HCT116 (cell line): ENCODE results near the gene PROX2. TPM values are rescaled to one million over a fixed set of nuclear protein-coding genes. Genes with fewer than 3 reads are reported as not detected.

Experiments used
- ATAC-seq: fragments of 200-7000 bp; cut with Tn5 transposase; 2 replicates; pipeline ENCODE4 v1.9.1; 2020; ENCODE audit warnings: mild to moderate bottlenecking, moderate library complexity
- BruUV-seq: library from RNA; stranded (reverse); fragments of 400-500 nt; replicated peaks from 2 replicates; lab custom pipeline; 2021; lab: Mats Ljungman, UMichigan
- CTCF ChIA-PET: fragments of 300-600 bp; sonication (Branson Sonifier 250); formaldehyde crosslinking; loops from one replicate; lab custom pipeline; 2021; ENCODE audit warnings: antibody characterized with exemption; lab: Charles Lee
- POLR2A ChIA-PET: fragments of 300-600, 350-600 bp; sonication (Branson Sonifier 250); formaldehyde crosslinking; loops from one replicate; lab custom pipeline; 2021; ENCODE audit warnings: antibody characterized with exemption; lab: Charles Lee
- RAD21 ChIA-PET, 2 experiments: fragments of 300-600 bp; sonication (Branson Sonifier 250); formaldehyde crosslinking; loops; one replicate each; lab custom pipeline; 2023; ENCODE audit warnings: low total read pairs in 2 of 2; ENCODE audit not compliant: uncharacterized antibody in 2 of 2, unreplicated experiment in 2 of 2, low non-redundant PET in 1 of 2; lab: Charles Lee
- DNase-seq: peaks from one replicate; pipeline ENCODE4 v3.0.0-alpha.2; 2010; ENCODE audit warnings: low read depth, low spot score
- H2AFZ ChIP-seq: fragments of 200-600 bp; shearing (Covaris generic), sonication (generic); 2 replicates; pipeline ENCODE4 v1.6.1; 2017; ENCODE audit warnings: low read depth, mixed run types, mixed read lengths, antibody characterized with exemption, low read length; ENCODE audit not compliant: poor library complexity, severe bottlenecking
- H3K27ac ChIP-seq: 2 replicates; pipeline ENCODE4 v1.5.1; 2012; ENCODE audit warnings: low read depth, low read length
- H3K27me3 ChIP-seq: fragments of 200-600 bp; sonication (generic); 2 replicates; pipeline ENCODE4 v1.6.1; 2016; ENCODE audit warnings: mixed run types, low read length, mixed read lengths; ENCODE audit not compliant: insufficient read depth
- H3K36me3 ChIP-seq, 2 experiments: fragments of 200-500 bp in 1 of 2; fragments of 200-600 bp in 1 of 2; sonication (Bioruptor generic) in 1 of 2; sonication (generic) in 1 of 2; 2 replicates each; pipeline versions ENCODE4 v1.5.1 to v1.6.1; 2014 to 2016; ENCODE audit warnings: low read length in 2 of 2, inconsistent platforms in 1 of 2, mixed read lengths in 1 of 2, mixed run types in 1 of 2; ENCODE audit not compliant: insufficient read depth in 2 of 2, control insufficient read depth in 1 of 2
- H3K4me1 ChIP-seq, 2 experiments: fragments of 200-600 bp in 1 of 2; sonication (generic) in 1 of 2; 2 replicates each; pipeline versions ENCODE4 v1.5.1 to v1.6.1; 2012 to 2017; ENCODE audit warnings: low read length in 2 of 2, inconsistent platforms in 1 of 2, mild to moderate bottlenecking in 1 of 2, mixed read lengths in 1 of 2, mixed run types in 1 of 2, moderate library complexity in 1 of 2; ENCODE audit not compliant: insufficient read depth in 2 of 2, control insufficient read depth in 1 of 2
- H3K4me2 ChIP-seq: fragments of 200-600 bp; sonication (generic); 2 replicates; pipeline ENCODE4 v1.6.1; 2017; ENCODE audit warnings: mixed run types, low read length, mixed read lengths
- H3K4me3 ChIP-seq, 2 experiments: fragments of 200-600 bp in 1 of 2; sonication (generic) in 1 of 2; replicated peaks in 1 of 2; 2 replicates each; pipeline ENCODE4 v1.5.1; 2011 to 2016; ENCODE audit warnings: low read length in 2 of 2, control low read depth in 1 of 2, low read depth in 1 of 2, mild to moderate bottlenecking in 1 of 2, mixed read lengths in 1 of 2, mixed run types in 1 of 2
- H3K79me2 ChIP-seq: fragments of 200-600 bp; sonication (generic); 2 replicates; pipeline ENCODE4 v1.6.1; 2017; ENCODE audit warnings: mild to moderate bottlenecking, mixed run types, low read length, moderate library complexity, mixed read lengths; ENCODE audit not compliant: insufficient read depth
- H3K9ac ChIP-seq: fragments of 200-600 bp; sonication (generic); 2 replicates; pipeline ENCODE4 v1.6.1; 2016; ENCODE audit warnings: low read length, mixed read lengths
- H3K9me2 ChIP-seq: fragments of 200-600 bp; sonication (generic), shearing (Covaris generic); 2 replicates; pipeline ENCODE4 v1.6.1; 2017; ENCODE audit warnings: mixed run types, mild to moderate bottlenecking, moderate library complexity; ENCODE audit not compliant: insufficient read depth
- H3K9me3 ChIP-seq, 2 experiments: fragments of 200-500 bp in 1 of 2; fragments of 200-600 bp in 1 of 2; sonication (Bioruptor generic) in 1 of 2; sonication (generic) in 1 of 2; 2 replicates each; pipeline ENCODE4 v1.6.1; 2014 to 2017; ENCODE audit warnings: low read length in 2 of 2, mixed read lengths in 2 of 2, inconsistent platforms in 1 of 2, low read depth in 1 of 2, mild to moderate bottlenecking in 1 of 2, mixed run types in 1 of 2, moderate library complexity in 1 of 2; ENCODE audit not compliant: control insufficient read depth in 1 of 2, insufficient read depth in 1 of 2
- H4K20me1 ChIP-seq: fragments of 200-600 bp; sonication (generic), shearing (Covaris generic); 2 replicates; pipeline ENCODE4 v1.6.1; 2017; ENCODE audit warnings: mixed run types, mild to moderate bottlenecking, moderate library complexity; ENCODE audit not compliant: insufficient read depth
- CBX3 ChIP-seq: IDR thresholded peaks from 2 replicates; pipeline ENCODE4 v1.6.1; 2012; ENCODE audit warnings: low read depth
- EZH2 ChIP-seq: fragments of 200-600 bp; sonication (generic); IDR thresholded peaks from 2 replicates; pipeline ENCODE4 v1.6.1; 2017; ENCODE audit warnings: antibody characterized with exemption, mixed run types
- EZH2phosphoT487 ChIP-seq: fragments of 200-600 bp; IDR thresholded peaks from 2 replicates; pipeline ENCODE4 v1.6.1; 2018; ENCODE audit warnings: antibody characterized with exemption, borderline replicate concordance
- POLR2A ChIP-seq: IDR thresholded peaks from 2 replicates; pipeline ENCODE4 v1.7.0; 2011; ENCODE audit warnings: borderline replicate concordance; ENCODE audit not compliant: insufficient read depth, insufficient read length; ENCODE audit errors: extremely low read depth
- RAD21 ChIP-seq: IDR thresholded peaks from 2 replicates; pipeline ENCODE4 v1.6.1; 2012; ENCODE audit warnings: low read depth, mild to moderate bottlenecking
- TCF7L2 ChIP-seq: IDR thresholded peaks from 2 replicates; pipeline ENCODE4 v1.7.0; 2011; ENCODE audit warnings: borderline replicate concordance, inconsistent platforms; ENCODE audit not compliant: insufficient read depth, insufficient read length; ENCODE audit errors: extremely low read depth
- intact Hi-C: fragments of 100-400 bp; cut with micrococcal nuclease; formaldehyde crosslinking; loops from 2 replicates; pipeline ENCODE4 v1.10.0; 2022
- total RNA-seq: library from RNA; stranded (reverse); gene quantifications from one replicate; pipeline ENCODE4 v1.2.1, GENCODE V29; 2021; ENCODE audit not compliant: unreplicated experiment
- TF ChIP-seq, protein P1 (sequence below): IDR thresholded peaks from 2 replicates; pipeline ENCODE4 v1.6.1; 2012

PROX2 gene
- total RNA-seq, 1 experiment from 2014 or later: not detected

- TF ChIP-seq EZH2: no peak
Measured at GRCh38 chr14:74875941-74876913, at the start of gene PROX2 (continued).

DNA sequence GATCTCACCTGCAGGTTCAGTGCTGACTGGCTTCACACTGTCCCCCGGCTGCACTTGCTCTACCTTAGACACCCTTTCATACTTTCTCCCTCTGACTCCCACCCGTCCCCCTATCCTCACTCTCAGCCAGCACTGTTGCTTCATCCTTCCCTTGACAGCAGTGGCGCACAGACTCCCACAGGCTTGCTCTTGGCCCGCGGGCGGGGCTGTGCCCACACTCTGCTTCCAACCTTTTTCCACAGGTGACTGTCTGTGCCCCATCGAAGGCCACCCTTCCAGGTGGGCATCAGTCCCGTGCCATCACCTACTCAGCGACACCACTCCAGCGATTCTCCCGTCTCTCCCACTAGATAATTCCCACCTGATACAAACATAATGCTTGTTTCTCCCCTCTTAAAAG lies 48.1 kb upstream of the PROX2 start:
- TF ChIP-seq EZH2phosphoT487 (no peak), CBX3 (no peak), POLR2A (no peak), TCF7L2 (no peak), RAD21 (no peak)
- TF ChIP-seq, protein P1, sequence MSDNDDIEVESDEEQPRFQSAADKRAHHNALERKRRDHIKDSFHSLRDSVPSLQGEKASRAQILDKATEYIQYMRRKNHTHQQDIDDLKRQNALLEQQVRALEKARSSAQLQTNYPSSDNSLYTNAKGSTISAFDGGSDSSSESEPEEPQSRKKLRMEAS: no peak
- H2AFZ ChIP-seq: no peak overlapping the region

More for the DNA sequence above, 48.1 kb upstream of the PROX2 start:
- no peaks in the 10 kb centered on the region for H3K9me2 ChIP-seq
- ChIA-PET POLR2A (interaction anchor here (1.3 kb wide), 1 partner anchor 145 kb away, joined by 3 read pairs; the partner anchor contains the start of gene ZC2HC1C), RAD21 (no interaction called here), CTCF (interaction anchor here (1.6 to 1.8 kb wide), 3 partner anchors 18 to 63 kb away, joined by 11 to 29 read pairs (median 13); no protein-coding TSS in a partner anchor)
- no peaks in the 10 kb centered on the region for H4K20me1 ChIP-seq
- H3K9me3 ChIP-seq: no peaks in the 10 kb centered on the region
- BruUV-seq: no TSS peak
- ATAC-seq: no peak
- no peak overlapping the region for H3K27ac ChIP-seq
- H3K36me3 ChIP-seq: no peaks in the 10 kb centered on the region
- DNase-seq: no peak
- H3K79me2 ChIP-seq: no peaks in the 10 kb centered on the region
- no peak overlapping the region for H3K9ac ChIP-seq
- intact Hi-C loops: no loop called here
- no peak overlapping the region for H3K4me2 ChIP-seq
- H3K4me3 ChIP-seq: no peak overlapping the region
- no peaks in the 10 kb centered on the region for H3K27me3 ChIP-seq
- H3K4me1 ChIP-seq: peaks cover 0 to 12% of the 10 kb centered on the region in 2 experiments; a peak in 2 of 4 replicates
